WTC11 (cell line): ENCODE results near the gene GSG1L2.

ENCODE experiments used
- CREB1 ChIP-seq: sonication (generic); formaldehyde crosslinking; IDR thresholded peaks from 2 replicates; pipeline ENCODE4 v1.8.0; 2023; ENCODE audit warnings: mild to moderate bottlenecking, missing genetic modification reagents
- FOXJ3 ChIP-seq: sonication (generic); formaldehyde crosslinking; IDR thresholded peaks from 2 replicates; pipeline ENCODE4 v1.9.0; 2021; ENCODE audit warnings: missing genetic modification reagents, mild to moderate bottlenecking, borderline replicate concordance
- NR2C2 ChIP-seq: sonication (generic); formaldehyde crosslinking; IDR thresholded peaks from 2 replicates; pipeline ENCODE4 v1.8.0; 2022; ENCODE audit warnings: mild to moderate bottlenecking, missing genetic modification reagents
- RELA ChIP-seq: sonication (generic); formaldehyde crosslinking; IDR thresholded peaks from 2 replicates; pipeline ENCODE4 v1.8.1; 2022; ENCODE audit warnings: missing genetic modification reagents, mild to moderate bottlenecking, borderline replicate concordance
- SMAD4 ChIP-seq: sonication (generic); formaldehyde crosslinking; IDR thresholded peaks from 2 replicates; pipeline ENCODE4 v1.8.0; 2022; ENCODE audit warnings: mild to moderate bottlenecking, missing genetic modification reagents
- TF ChIP-seq, protein P1 (sequence below): sonication (generic); formaldehyde crosslinking; IDR thresholded peaks from 2 replicates; pipeline ENCODE4 v1.8.0; 2022; ENCODE audit warnings: mild to moderate bottlenecking, missing genetic modification reagents
- TF ChIP-seq, protein P2 (sequence below): fragments of 200-600 bp; IDR thresholded peaks from 2 replicates; pipeline ENCODE4 v1.8.0; 2022; ENCODE audit warnings: antibody characterized with exemption
- TF ChIP-seq, protein P3 (sequence below): sonication (generic); formaldehyde crosslinking; IDR thresholded peaks from 2 replicates; pipeline ENCODE4 v1.8.1; 2022; ENCODE audit warnings: low read depth, missing genetic modification reagents, borderline replicate concordance
- TF ChIP-seq, protein P4 (sequence below): sonication (generic); formaldehyde crosslinking; conservative IDR thresholded peaks from 2 replicates; pipeline ENCODE4 v1.8.1; 2022; ENCODE audit warnings: mild to moderate bottlenecking, missing genetic modification reagents
- TF ChIP-seq, protein P5 (sequence below): sonication (generic); formaldehyde crosslinking; IDR thresholded peaks from 2 replicates; pipeline ENCODE4 v1.8.0; 2023; ENCODE audit warnings: missing genetic modification reagents

DNA sequence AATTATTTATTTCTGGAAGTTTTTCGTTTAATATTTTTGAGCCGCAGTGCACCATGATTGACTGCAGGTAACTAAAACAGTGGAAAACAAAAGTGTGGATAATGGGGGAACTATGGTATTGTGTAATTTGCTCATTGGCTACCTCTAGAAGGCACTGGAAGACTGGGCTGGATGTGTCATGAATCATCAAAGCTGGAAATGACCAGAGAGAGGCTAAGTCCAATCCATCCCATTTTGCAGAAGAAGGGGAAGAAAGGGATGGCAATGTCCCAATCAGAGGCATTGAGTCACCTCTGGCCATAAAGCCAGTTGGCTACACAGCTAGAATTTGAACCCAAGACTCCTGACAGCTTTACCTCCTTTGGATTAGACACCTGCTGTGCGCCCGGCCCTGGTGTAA lies 33.2 kb upstream of the GSG1L2 start:
- TF ChIP-seq, protein P1, sequence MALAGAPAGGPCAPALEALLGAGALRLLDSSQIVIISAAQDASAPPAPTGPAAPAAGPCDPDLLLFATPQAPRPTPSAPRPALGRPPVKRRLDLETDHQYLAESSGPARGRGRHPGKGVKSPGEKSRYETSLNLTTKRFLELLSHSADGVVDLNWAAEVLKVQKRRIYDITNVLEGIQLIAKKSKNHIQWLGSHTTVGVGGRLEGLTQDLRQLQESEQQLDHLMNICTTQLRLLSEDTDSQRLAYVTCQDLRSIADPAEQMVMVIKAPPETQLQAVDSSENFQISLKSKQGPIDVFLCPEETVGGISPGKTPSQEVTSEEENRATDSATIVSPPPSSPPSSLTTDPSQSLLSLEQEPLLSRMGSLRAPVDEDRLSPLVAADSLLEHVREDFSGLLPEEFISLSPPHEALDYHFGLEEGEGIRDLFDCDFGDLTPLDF (CRISPR knock-in tag): no peak
- TF ChIP-seq, protein P2, sequence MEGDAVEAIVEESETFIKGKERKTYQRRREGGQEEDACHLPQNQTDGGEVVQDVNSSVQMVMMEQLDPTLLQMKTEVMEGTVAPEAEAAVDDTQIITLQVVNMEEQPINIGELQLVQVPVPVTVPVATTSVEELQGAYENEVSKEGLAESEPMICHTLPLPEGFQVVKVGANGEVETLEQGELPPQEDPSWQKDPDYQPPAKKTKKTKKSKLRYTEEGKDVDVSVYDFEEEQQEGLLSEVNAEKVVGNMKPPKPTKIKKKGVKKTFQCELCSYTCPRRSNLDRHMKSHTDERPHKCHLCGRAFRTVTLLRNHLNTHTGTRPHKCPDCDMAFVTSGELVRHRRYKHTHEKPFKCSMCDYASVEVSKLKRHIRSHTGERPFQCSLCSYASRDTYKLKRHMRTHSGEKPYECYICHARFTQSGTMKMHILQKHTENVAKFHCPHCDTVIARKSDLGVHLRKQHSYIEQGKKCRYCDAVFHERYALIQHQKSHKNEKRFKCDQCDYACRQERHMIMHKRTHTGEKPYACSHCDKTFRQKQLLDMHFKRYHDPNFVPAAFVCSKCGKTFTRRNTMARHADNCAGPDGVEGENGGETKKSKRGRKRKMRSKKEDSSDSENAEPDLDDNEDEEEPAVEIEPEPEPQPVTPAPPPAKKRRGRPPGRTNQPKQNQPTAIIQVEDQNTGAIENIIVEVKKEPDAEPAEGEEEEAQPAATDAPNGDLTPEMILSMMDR: no peak
- no peak for TF ChIP-seq NR2C2 (CRISPR knock-in tag)
- TF ChIP-seq SMAD4: no peak
- TF ChIP-seq, protein P3, sequence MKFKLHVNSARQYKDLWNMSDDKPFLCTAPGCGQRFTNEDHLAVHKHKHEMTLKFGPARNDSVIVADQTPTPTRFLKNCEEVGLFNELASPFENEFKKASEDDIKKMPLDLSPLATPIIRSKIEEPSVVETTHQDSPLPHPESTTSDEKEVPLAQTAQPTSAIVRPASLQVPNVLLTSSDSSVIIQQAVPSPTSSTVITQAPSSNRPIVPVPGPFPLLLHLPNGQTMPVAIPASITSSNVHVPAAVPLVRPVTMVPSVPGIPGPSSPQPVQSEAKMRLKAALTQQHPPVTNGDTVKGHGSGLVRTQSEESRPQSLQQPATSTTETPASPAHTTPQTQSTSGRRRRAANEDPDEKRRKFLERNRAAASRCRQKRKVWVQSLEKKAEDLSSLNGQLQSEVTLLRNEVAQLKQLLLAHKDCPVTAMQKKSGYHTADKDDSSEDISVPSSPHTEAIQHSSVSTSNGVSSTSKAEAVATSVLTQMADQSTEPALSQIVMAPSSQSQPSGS: no peak
- TF ChIP-seq, protein P4, sequence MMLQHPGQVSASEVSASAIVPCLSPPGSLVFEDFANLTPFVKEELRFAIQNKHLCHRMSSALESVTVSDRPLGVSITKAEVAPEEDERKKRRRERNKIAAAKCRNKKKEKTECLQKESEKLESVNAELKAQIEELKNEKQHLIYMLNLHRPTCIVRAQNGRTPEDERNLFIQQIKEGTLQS (CRISPR knock-in tag): no peak
- TF ChIP-seq CREB1 (CRISPR knock-in tag): no peak
- TF ChIP-seq FOXJ3 (CRISPR knock-in tag): no peak
- TF ChIP-seq, protein P5, sequence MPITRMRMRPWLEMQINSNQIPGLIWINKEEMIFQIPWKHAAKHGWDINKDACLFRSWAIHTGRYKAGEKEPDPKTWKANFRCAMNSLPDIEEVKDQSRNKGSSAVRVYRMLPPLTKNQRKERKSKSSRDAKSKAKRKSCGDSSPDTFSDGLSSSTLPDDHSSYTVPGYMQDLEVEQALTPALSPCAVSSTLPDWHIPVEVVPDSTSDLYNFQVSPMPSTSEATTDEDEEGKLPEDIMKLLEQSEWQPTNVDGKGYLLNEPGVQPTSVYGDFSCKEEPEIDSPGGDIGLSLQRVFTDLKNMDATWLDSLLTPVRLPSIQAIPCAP (CRISPR knock-in tag): no peak
- TF ChIP-seq RELA: no peak
